ENCODE data around the gene TCEAL9. TPM values are rescaled to one million over a fixed set of nuclear protein-coding genes. Genes with fewer than 3 reads are reported as not detected.

Gene TCEAL9, protein sequence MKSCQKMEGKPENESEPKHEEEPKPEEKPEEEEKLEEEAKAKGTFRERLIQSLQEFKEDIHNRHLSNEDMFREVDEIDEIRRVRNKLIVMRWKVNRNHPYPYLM
- total RNA-seq (2012; rRNA removed) (20.3 and 94.4 TPM in 2 replicates), polyA plus RNA-seq (2012; rRNA removed) (88.8 and 111 TPM in 2 replicates), Bru-seq, nascent RNA (percentile 99 among the genes with signal in this experiment), BruChase-seq, experiment 1, labeled RNA remaining after a 6-hour chase (percentile 100 among the genes with signal in this experiment), BruChase-seq, experiment 2, labeled RNA remaining after a 2-hour chase (percentile 99 among the genes with signal in this experiment)
- 7.4 and 10.4 TPM in 2 replicates for polyA plus RNA-seq (2012; cell fraction: cytosol; rRNA removed)
- 13.1 and 58.1 TPM in 2 replicates for polyA plus RNA-seq (2012; cell fraction: nucleus; rRNA removed; ENCODE audit: low replicate concordance)
- long read RNA-seq, transcript TCEAL9-201 (2 exons, 699 nt) = minor isoform, 16 of 126 reads
- long read RNA-seq, transcript TCEAL9-202 (3 exons, 1,033 nt) = major isoform, 84 of 126 reads
- long read RNA-seq, transcript TCEAL9-203 (1 exons, 1,938 nt) = minor isoform, 6 of 126 reads
- long read RNA-seq, partial matches to known transcripts = 14 of 126 reads
- long read RNA-seq, other reads (novel, unspliced or antisense) = 6 of 126 reads

GRCh38 chrX:103356130-103356798 lies at the start of gene TCEAL9:
TSS of gene TCEAL9 (plus strand) at chrX:103356506. CDS start at chrX:103357685, 1,179 bp downstream.
- dilution Hi-C loops (cut with HindIII; ENCODE audit: low sequenced_read_pairs, unreplicated experiment) (no loop called here), in situ Hi-C loops (cut with MboI; ENCODE audit: low sequenced_read_pairs) (no loop called here), intact Hi-C loops (cut with micrococcal nuclease) (loop anchor here (1.0 to 5.0 kb wide), 2 partner anchors 21 to 106 kb away; no protein-coding TSS in a partner anchor)
- Histone ChIP-seq H2BK20ac (ENCODE audit: low read depth, low read length) (peak within 1 kb of the TSS; percentile 39; the same call in 1 of the 2 replicates), H4K5ac (ENCODE audit: low read depth, low read length) (peak within 1 kb of the TSS; percentile 97), H3K9me3 (ENCODE audit: control insufficient read depth, insufficient read depth, low read length) (no peaks in the 10 kb centered on the region), H3K9me1 (ENCODE audit: insufficient read depth, low read length) (no peaks in the 10 kb centered on the region; the same call in 1 of the 2 replicates), H4K91ac (ENCODE audit: insufficient read depth, low read depth, low read length) (peak within 1 kb of the TSS; percentile 90), H3K56ac (ENCODE audit: extremely low read depth, insufficient read depth, low read length) (peak within 1 kb of the TSS; percentile 89), H3K4me1 (ENCODE audit: control insufficient read depth, insufficient read depth, low read length) (peaks cover 3% of the 10 kb centered on the region; the same call in 1 of the 2 replicates), H4K8ac (ENCODE audit: low read depth in 2 of 2, low read length in 2 of 2) (peak within 1 kb of the TSS; percentile 89 to 97), H3K4ac (ENCODE audit: low read depth, low read length) (peak within 1 kb of the TSS; percentile 91), H3K14ac (replicated peaks; ENCODE audit: low read depth, low read length) (peak within 1 kb of the TSS; percentile 99), H2AFZ (replicated peaks; ENCODE audit: low read length, poor library complexity) (peak within 1 kb of the TSS; percentile 86), H3K79me1 (ENCODE audit: low read depth in 1 of 2, low read length in 2 of 2) (0 out of 4 replicates have a peak, but pooled peaks cover 0 to 6% of the 10 kb centered on the region in 2 experiments), H3K4me2 (ENCODE audit: low read depth, low read length) (peak within 1 kb of the TSS; percentile 84), H4K20me1 (ENCODE audit: insufficient read depth, low read length) (no peaks in the 10 kb centered on the region), H3K4me3 (ENCODE audit: insufficient read depth, low read depth, low read length) (peak within 1 kb of the TSS; percentile 94), H3K27me3 (ENCODE audit: control insufficient read depth, insufficient read depth, low read length) (no peaks in the 10 kb centered on the region), H2BK15ac (ENCODE audit: low read depth, low read length) (peak within 1 kb of the TSS; percentile 92; the same call in 1 of the 3 replicates), H2BK120ac (ENCODE audit: low read depth, low read length) (peak within 1 kb of the TSS; percentile 64), H2AK9ac (replicated peaks; ENCODE audit: low read depth, low read length, poor library complexity) (peak within 1 kb of the TSS; percentile 92), H3K18ac (ENCODE audit: low read depth, low read length) (peak within 1 kb of the TSS; percentile 95), H3K36me3 (ENCODE audit: control insufficient read depth, insufficient read depth, low read length) (peaks cover 2% of the 10 kb centered on the region; the same call in 1 of the 2 replicates), H3K9ac (ENCODE audit: low read depth, low read length) (peak within 1 kb of the TSS; percentile 99), H2BK5ac (ENCODE audit: low read depth, low read length, poor library complexity, severe bottlenecking) (peak within 1 kb of the TSS; percentile 97), H2AK5ac (ENCODE audit: low read depth, low read length) (peak within 1 kb of the TSS; percentile 54; the same call in 1 of the 2 replicates), H3K27ac (ENCODE audit: insufficient read depth, low read length) (peak within 1 kb of the TSS; percentile 87), H3K23ac (ENCODE audit: low read depth, low read length) (peak within 1 kb of the TSS; percentile 92)
- DNase-seq (peak; percentile 83), ATAC-seq (ENCODE audit: low read depth) (peak; percentile 81)
- WGBS, 2 experiments (ENCODE audit: extremely low coverage in 2 of 2, insufficient read length in 1 of 2) = 16% methylated on average over 3 of the region's 18 CpGs; no CpG with 5 or more reads in 1 of the 2 experiments
- no TSS peak for BruUV-seq (replicated peaks)
- TF ChIP-seq RCOR1 (IDR thresholded peaks at IDR 0.05; ENCODE audit: insufficient replicate concordance, low read length) = no peak
- TF ChIP-seq, protein P1, sequence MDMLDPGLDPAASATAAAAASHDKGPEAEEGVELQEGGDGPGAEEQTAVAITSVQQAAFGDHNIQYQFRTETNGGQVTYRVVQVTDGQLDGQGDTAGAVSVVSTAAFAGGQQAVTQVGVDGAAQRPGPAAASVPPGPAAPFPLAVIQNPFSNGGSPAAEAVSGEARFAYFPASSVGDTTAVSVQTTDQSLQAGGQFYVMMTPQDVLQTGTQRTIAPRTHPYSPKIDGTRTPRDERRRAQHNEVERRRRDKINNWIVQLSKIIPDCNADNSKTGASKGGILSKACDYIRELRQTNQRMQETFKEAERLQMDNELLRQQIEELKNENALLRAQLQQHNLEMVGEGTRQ (IDR thresholded peaks at IDR 0.05; ENCODE audit: low read depth, low read length) = peak; percentile 66
- TF ChIP-seq BHLHE40 (IDR thresholded peaks at IDR 0.05; ENCODE audit: low read depth, low read length) = 0 out of 2 replicates have a peak, but pooled peaks have one; percentile 33
- peak; percentile 92 for TF ChIP-seq POLR2A (IDR thresholded peaks at IDR 0.05; ENCODE audit: low read depth, low read length)
- ChIA-PET CTCF (no interaction called here), POLR2A (ENCODE audit: unreplicated experiment) (interaction anchor here (0.6 to 2.6 kb wide), 5 partner anchors 11 to 20 kb away, joined by 3 to 15 read pairs (median 3); partner anchors contain the start of gene BEX3)

Data from IMR-90 (cell line).